Liver (tissue), 3 donors: ENCODE data around the gene TMEM236.

ENCODE experiments used
- EGR1 ChIP-seq, 2 donors: IDR thresholded peaks; 2 replicates each; pipeline ENCODE4 v1.6.1; 2016 to 2018; ENCODE audit warnings: antibody characterized with exemption in 2 of 2, low read depth in 2 of 2
- FOXA1 ChIP-seq: IDR thresholded peaks from 2 replicates; pipeline ENCODE4 v1.6.1; 2016; ENCODE audit warnings: antibody characterized with exemption
- GABPA ChIP-seq, 2 donors: IDR thresholded peaks in 1 of 2; conservative IDR thresholded peaks in 1 of 2; 2 replicates each; pipeline ENCODE4 v1.6.1; 2016; ENCODE audit warnings: antibody characterized with exemption in 2 of 2, mild to moderate bottlenecking in 1 of 2, moderate library complexity in 1 of 2
- JUND ChIP-seq, 2 donors: IDR thresholded peaks; 2 replicates each; pipeline ENCODE4 v1.6.1; 2016; ENCODE audit warnings: antibody characterized with exemption in 2 of 2
- NR2F2 ChIP-seq: IDR thresholded peaks from 2 replicates; pipeline ENCODE4 v1.6.1; 2016; ENCODE audit warnings: antibody characterized with exemption
- RAD21 ChIP-seq, 2 donors: IDR thresholded peaks; 2 replicates each; pipeline ENCODE4 v1.6.1; 2016; ENCODE audit warnings: antibody characterized with exemption in 2 of 2, mild to moderate bottlenecking in 2 of 2
- SP1 ChIP-seq: IDR thresholded peaks from 2 replicates; pipeline ENCODE4 v1.6.1; 2018; ENCODE audit warnings: antibody characterized with exemption, mild to moderate bottlenecking
- TAF1 ChIP-seq: conservative IDR thresholded peaks from 2 replicates; pipeline ENCODE4 v1.6.1; 2016; ENCODE audit warnings: antibody characterized with exemption, mild to moderate bottlenecking
- YY1 ChIP-seq: IDR thresholded peaks from 2 replicates; pipeline ENCODE4 v1.6.1; 2016; ENCODE audit warnings: antibody characterized with exemption, mild to moderate bottlenecking
- TF ChIP-seq, protein P1 (sequence below): fragments of 150-350 bp; IDR thresholded peaks from 2 replicates; pipeline ENCODE4 v1.5.1; 2017; ENCODE audit warnings: improper control_type of control experiment, low read depth, low read length; ENCODE audit not compliant: missing input control
- TF ChIP-seq, protein P2 (sequence below): IDR thresholded peaks from 2 replicates; pipeline ENCODE4 v1.6.1; 2016; ENCODE audit warnings: antibody characterized with exemption
- TF ChIP-seq, protein P3 (sequence below): IDR thresholded peaks from 2 replicates; pipeline ENCODE4 v1.6.1; 2016; ENCODE audit warnings: antibody characterized with exemption, mild to moderate bottlenecking
- TF ChIP-seq, protein P4 (sequence below): IDR thresholded peaks from 2 replicates; pipeline ENCODE4 v1.6.1; 2016; ENCODE audit warnings: antibody characterized with exemption
- donor health status: healthy.
- donor health status: healthy.

DNA sequence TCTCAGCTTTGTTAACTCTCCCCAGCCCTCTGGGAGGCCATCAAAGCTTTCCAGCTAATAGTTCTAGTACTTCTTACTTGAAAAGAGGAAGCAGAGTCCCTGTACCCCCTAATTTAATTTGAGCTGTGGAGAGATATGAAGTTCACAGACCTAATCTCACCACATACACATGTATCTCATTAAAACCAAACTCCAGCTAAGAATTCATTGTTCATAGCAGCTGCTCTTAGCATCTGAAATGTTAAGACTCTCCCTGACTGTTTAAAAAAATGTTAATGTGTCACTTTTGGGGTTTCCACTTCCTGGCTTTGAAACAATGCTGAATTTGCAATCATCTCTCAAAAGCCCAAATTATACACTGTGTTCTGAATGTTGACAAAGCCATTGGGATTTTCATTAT is 41.0 kb downstream of the TMEM236 start:
- TF ChIP-seq RAD21 (IDR thresholded peaks at IDR 0.05) (no peak), EGR1 (IDR thresholded peaks at IDR 0.05; ENCODE audit: low read depth in 2 of 2) (no peak), FOXA1 (no peak), NR2F2 (no peak), YY1 (no peak), SP1 (no peak), TAF1 (no peak), JUND (IDR thresholded peaks at IDR 0.05) (no peak), GABPA (IDR thresholded peaks at IDR 0.05 in 1 of 2, conservative IDR thresholded peaks at IDR 0.05 in 1 of 2) (no peak)
- TF ChIP-seq, protein P1, sequence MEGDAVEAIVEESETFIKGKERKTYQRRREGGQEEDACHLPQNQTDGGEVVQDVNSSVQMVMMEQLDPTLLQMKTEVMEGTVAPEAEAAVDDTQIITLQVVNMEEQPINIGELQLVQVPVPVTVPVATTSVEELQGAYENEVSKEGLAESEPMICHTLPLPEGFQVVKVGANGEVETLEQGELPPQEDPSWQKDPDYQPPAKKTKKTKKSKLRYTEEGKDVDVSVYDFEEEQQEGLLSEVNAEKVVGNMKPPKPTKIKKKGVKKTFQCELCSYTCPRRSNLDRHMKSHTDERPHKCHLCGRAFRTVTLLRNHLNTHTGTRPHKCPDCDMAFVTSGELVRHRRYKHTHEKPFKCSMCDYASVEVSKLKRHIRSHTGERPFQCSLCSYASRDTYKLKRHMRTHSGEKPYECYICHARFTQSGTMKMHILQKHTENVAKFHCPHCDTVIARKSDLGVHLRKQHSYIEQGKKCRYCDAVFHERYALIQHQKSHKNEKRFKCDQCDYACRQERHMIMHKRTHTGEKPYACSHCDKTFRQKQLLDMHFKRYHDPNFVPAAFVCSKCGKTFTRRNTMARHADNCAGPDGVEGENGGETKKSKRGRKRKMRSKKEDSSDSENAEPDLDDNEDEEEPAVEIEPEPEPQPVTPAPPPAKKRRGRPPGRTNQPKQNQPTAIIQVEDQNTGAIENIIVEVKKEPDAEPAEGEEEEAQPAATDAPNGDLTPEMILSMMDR = no peak
- TF ChIP-seq, protein P2, sequence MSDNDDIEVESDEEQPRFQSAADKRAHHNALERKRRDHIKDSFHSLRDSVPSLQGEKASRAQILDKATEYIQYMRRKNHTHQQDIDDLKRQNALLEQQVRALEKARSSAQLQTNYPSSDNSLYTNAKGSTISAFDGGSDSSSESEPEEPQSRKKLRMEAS = no peak
- TF ChIP-seq, protein P3, sequence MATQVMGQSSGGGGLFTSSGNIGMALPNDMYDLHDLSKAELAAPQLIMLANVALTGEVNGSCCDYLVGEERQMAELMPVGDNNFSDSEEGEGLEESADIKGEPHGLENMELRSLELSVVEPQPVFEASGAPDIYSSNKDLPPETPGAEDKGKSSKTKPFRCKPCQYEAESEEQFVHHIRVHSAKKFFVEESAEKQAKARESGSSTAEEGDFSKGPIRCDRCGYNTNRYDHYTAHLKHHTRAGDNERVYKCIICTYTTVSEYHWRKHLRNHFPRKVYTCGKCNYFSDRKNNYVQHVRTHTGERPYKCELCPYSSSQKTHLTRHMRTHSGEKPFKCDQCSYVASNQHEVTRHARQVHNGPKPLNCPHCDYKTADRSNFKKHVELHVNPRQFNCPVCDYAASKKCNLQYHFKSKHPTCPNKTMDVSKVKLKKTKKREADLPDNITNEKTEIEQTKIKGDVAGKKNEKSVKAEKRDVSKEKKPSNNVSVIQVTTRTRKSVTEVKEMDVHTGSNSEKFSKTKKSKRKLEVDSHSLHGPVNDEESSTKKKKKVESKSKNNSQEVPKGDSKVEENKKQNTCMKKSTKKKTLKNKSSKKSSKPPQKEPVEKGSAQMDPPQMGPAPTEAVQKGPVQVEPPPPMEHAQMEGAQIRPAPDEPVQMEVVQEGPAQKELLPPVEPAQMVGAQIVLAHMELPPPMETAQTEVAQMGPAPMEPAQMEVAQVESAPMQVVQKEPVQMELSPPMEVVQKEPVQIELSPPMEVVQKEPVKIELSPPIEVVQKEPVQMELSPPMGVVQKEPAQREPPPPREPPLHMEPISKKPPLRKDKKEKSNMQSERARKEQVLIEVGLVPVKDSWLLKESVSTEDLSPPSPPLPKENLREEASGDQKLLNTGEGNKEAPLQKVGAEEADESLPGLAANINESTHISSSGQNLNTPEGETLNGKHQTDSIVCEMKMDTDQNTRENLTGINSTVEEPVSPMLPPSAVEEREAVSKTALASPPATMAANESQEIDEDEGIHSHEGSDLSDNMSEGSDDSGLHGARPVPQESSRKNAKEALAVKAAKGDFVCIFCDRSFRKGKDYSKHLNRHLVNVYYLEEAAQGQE = no peak
- TF ChIP-seq, protein P4, sequence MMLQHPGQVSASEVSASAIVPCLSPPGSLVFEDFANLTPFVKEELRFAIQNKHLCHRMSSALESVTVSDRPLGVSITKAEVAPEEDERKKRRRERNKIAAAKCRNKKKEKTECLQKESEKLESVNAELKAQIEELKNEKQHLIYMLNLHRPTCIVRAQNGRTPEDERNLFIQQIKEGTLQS = no peak
